KMS-11 (cell line): ENCODE results near the gene NOS1AP.

Source experiments
- H2AFZ ChIP-seq: fragments of 200-600 bp; sonication (generic); 2 replicates; pipeline ENCODE4 v1.6.1; 2016; ENCODE audit warnings: antibody characterized with exemption, mixed run types, low read depth
- H3K27ac ChIP-seq: fragments of 200-600 bp; sonication (generic); 2 replicates; pipeline ENCODE4 v1.6.1; 2016; ENCODE audit warnings: mild to moderate bottlenecking, mixed run types
- H3K27me3 ChIP-seq: fragments of 200-600 bp; sonication (generic); 2 replicates; pipeline ENCODE4 v1.6.1; 2017; ENCODE audit warnings: mild to moderate bottlenecking, low read depth, mixed run types, moderate library complexity; ENCODE audit not compliant: insufficient read depth
- H3K36me3 ChIP-seq: fragments of 200-600 bp; sonication (generic); 2 replicates; pipeline ENCODE4 v1.6.1; 2017; ENCODE audit warnings: mild to moderate bottlenecking, mixed run types; ENCODE audit not compliant: insufficient read depth
- H3K4me1 ChIP-seq: fragments of 200-600 bp; sonication (generic); 2 replicates; pipeline ENCODE4 v1.6.1; 2016; ENCODE audit warnings: mild to moderate bottlenecking, low read depth, mixed run types; ENCODE audit not compliant: poor library complexity, severe bottlenecking
- H3K4me2 ChIP-seq: fragments of 200-600 bp; sonication (generic); 2 replicates; pipeline ENCODE4 v1.7.0; 2016; ENCODE audit warnings: mild to moderate bottlenecking, mixed run types
- H3K4me3 ChIP-seq: fragments of 200-600 bp; sonication (generic); IDR thresholded peaks from 2 replicates; pipeline ENCODE4 v1.6.1; 2017; ENCODE audit warnings: low read depth, low read length, mixed read lengths; ENCODE audit not compliant: insufficient read depth
- H3K79me2 ChIP-seq: fragments of 200-600 bp; sonication (generic); 2 replicates; pipeline ENCODE4 v1.6.1; 2016; ENCODE audit warnings: low read depth, mixed run types; ENCODE audit not compliant: insufficient read depth
- H3K9ac ChIP-seq: fragments of 200-600 bp; sonication (generic); 2 replicates; pipeline ENCODE4 v1.6.1; 2016; ENCODE audit warnings: mild to moderate bottlenecking, mixed run types
- H4K20me1 ChIP-seq: fragments of 200-600 bp; sonication (generic); 2 replicates; pipeline ENCODE4 v1.6.1; 2016; ENCODE audit warnings: mild to moderate bottlenecking, mixed run types; ENCODE audit not compliant: insufficient read depth
- CTCF ChIP-seq: fragments of 200-600 bp; sonication (generic); conservative IDR thresholded peaks from 2 replicates; pipeline ENCODE4 v1.6.1; 2017; ENCODE audit warnings: low read depth, mild to moderate bottlenecking, antibody characterized with exemption, low read length, moderate library complexity, mixed read lengths

Gene NOS1AP

DNA sequence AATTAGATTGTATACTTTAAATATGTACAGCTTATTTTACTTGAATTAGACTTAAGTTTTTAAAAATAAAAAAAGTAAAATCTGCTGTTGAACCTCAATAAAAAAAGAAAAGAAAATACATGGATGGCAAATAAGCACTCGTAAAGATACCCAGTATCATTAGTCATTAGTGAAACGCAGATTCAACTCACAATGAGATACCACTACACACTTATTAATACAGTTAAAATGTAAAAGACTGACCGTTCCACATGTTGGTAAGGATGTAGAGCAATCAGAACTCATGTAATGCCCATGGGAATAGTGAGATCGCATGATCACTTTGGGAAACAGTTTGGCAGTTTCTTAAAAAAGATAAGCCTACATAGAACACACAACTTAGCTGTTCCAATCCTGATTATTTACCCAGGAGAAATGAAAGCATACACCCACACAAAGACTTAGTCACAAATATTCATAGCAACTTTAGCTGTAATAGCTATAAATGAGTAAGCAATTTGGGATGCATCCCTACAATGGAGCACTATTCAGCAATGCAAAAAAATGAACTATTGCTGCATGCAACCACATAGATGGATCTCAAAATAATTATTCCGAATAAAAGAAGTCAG is 335.2 kb downstream of the NOS1AP start:
- Histone ChIP-seq H3K4me1 (peaks cover 30% of the 10 kb centered on the region), H3K4me3 (no peak overlapping the region), H4K20me1 (no peaks in the 10 kb centered on the region), H3K36me3 (no peaks in the 10 kb centered on the region), H3K9ac (no peak overlapping the region), H3K79me2 (no peaks in the 10 kb centered on the region), H2AFZ (no peak overlapping the region), H3K4me2 (no peak overlapping the region), H3K27me3 (no peaks in the 10 kb centered on the region), H3K27ac (no peak overlapping the region)
- TF ChIP-seq CTCF = no peak

DNA sequence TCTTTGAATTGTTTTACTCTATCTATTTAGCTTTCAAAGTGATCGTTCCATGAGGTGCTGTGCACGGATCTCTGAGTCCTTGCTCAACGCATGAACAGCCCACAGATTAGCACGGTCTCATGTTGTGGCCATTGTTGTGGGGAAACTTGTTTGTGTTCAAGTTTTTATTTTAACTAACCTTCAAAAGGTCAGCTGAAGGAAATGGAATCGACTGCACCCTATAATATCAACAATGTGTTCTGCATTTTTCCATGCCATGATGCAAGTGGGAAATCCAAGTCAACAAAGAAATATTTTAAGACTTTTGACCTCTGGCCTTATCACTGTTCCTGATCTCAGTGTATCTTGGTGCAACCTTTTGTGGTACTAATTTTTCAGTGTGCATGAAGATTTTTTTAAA is 336.3 kb downstream of the NOS1AP start:
- H3K36me3 ChIP-seq = no peaks in the 10 kb centered on the region
- H3K79me2 ChIP-seq = no peaks in the 10 kb centered on the region
- H3K9ac ChIP-seq = no peak overlapping the region
- H2AFZ ChIP-seq = no peak overlapping the region
- H3K4me3 ChIP-seq = no peak overlapping the region
- H3K4me1 ChIP-seq = peaks cover 26% of the 10 kb centered on the region
- H3K4me2 ChIP-seq = no peak overlapping the region
- H3K27ac ChIP-seq = no peak overlapping the region
- no peaks in the 10 kb centered on the region for H3K27me3 ChIP-seq
- no peak for TF ChIP-seq CTCF
- no peaks in the 10 kb centered on the region for H4K20me1 ChIP-seq

DNA sequence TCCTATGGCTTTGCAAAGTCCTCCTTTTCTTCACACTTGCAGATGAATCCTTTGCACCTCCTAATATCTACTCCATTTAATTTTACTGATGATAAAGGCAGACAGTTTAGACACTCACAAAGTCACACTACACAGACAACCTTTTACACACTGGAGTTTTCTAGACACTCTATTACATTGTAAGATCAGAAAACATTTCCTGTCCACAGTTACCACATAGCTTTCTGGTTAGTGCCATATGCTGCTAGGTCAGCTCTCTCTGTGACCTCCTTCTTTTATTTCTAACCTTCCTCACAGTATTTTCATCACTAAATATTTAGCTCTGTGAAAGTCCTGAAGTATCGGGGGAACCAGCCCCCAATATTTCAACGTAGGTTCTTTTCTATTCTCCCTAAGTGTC is 337.3 kb downstream of the NOS1AP start:
- Histone ChIP-seq H3K27ac (no peak overlapping the region; the same call in 1 of the 2 replicates), H3K4me3 (peak overlapping the region; percentile 65), H3K79me2 (no peaks in the 10 kb centered on the region), H4K20me1 (no peaks in the 10 kb centered on the region), H3K9ac (no peak overlapping the region; the same call in 1 of the 2 replicates), H3K27me3 (no peaks in the 10 kb centered on the region), H3K4me1 (peaks cover 26% of the 10 kb centered on the region), H2AFZ (peak overlapping the region; percentile 24; the same call in 1 of the 2 replicates), H3K4me2 (peak overlapping the region; percentile 35), H3K36me3 (no peaks in the 10 kb centered on the region)
- no peak for TF ChIP-seq CTCF

DNA sequence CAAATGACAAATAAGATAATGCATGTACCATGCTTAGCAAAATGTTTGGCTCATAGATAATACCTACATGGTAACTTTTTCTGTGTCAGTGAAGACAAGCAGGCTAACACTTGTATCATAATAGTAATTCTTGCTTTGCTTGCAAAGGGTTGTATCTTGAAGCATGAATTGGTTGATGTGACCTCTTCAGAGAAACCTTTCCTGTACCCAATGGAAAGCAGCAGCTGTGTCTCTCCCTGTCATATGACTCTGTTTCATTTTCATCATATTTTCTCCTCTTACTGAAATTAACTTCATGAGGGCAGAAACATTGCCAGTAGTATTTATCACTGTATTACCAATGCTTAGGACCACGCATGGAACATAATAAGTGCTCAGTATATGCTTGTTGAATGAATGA is 338.0 kb downstream of the NOS1AP start:
- peak overlapping the region; percentile 10; the same call in 1 of the 2 replicates for H2AFZ ChIP-seq
- H3K4me2 ChIP-seq = peak overlapping the region; percentile 35
- peaks cover 26% of the 10 kb centered on the region for H3K4me1 ChIP-seq
- H3K36me3 ChIP-seq = no peaks in the 10 kb centered on the region
- TF ChIP-seq CTCF = no peak
- no peak overlapping the region; the same call in 1 of the 2 replicates for H3K27ac ChIP-seq
- H3K79me2 ChIP-seq = no peaks in the 10 kb centered on the region
- H3K9ac ChIP-seq = no peak overlapping the region
- H3K27me3 ChIP-seq = no peaks in the 10 kb centered on the region
- peak overlapping the region; percentile 65 for H3K4me3 ChIP-seq
- H4K20me1 ChIP-seq = no peaks in the 10 kb centered on the region
